DMS53 treated with DMSO at 0.1 percent for 48 hours (cell line): Measurements from ENCODE around the gene TANC2.
"Not testable (repeated sequence)": the region's sequence is repeated elsewhere in the genome, so short reads cannot be mapped to it uniquely, and the experiment has no call there.

Source experiments
- DNase-seq: peaks from one replicate; lab custom pipeline; 2025; ENCODE audit not compliant: unreplicated experiment; lab: John Stamatoyannopoulos, UW

The TANC2 gene

GRCh38 chr17:62963296-62963695 lies 2.7 kb upstream of the TANC2 start:
- DNase-seq, result no peak

- no peak for DNase-seq
Observed at GRCh38 chr17:62964506-62964905, 1.5 kb upstream of the TANC2 start.

- no peak for DNase-seq
Observed at GRCh38 chr17:62965174-62965685, 805 bp upstream of the TANC2 start.

- DNase-seq, result peak; percentile 0
Observed at GRCh38 chr17:62966426-62967204, 580 bp downstream of the TANC2 start.

- DNase-seq, result no peak
Observed at GRCh38 chr17:62967205-62967529, 1.1 kb downstream of the TANC2 start.

- peak; percentile 89 for DNase-seq
Observed at GRCh38 chr17:62968445-62968923, 2.4 kb downstream of the TANC2 start.

- no peak for DNase-seq
Observed at GRCh38 chr17:62970610-62971009, 4.6 kb downstream of the TANC2 start.

- DNase-seq, result no peak
Observed at GRCh38 chr17:62971853-62972252, 5.8 kb downstream of the TANC2 start.

GRCh38 chr17:62974788-62975187 lies 8.8 kb downstream of the TANC2 start:
- DNase-seq, result no peak

GRCh38 chr17:62975206-62975605 lies 9.2 kb downstream of the TANC2 start:
- DNase-seq, result no peak

- not testable (repeated sequence) for DNase-seq
Observed at GRCh38 chr17:62976643-62977231, 10.7 kb downstream of the TANC2 start.

GRCh38 chr17:62980842-62981241 lies 14.8 kb downstream of the TANC2 start:
- no peak for DNase-seq

- DNase-seq, result no peak
Observed at GRCh38 chr17:62981933-62982332, 15.9 kb downstream of the TANC2 start.

GRCh38 chr17:62984801-62985200 lies 18.8 kb downstream of the TANC2 start:
- DNase-seq, result no peak

- no peak for DNase-seq
Observed at GRCh38 chr17:62986549-62986948, 20.5 kb downstream of the TANC2 start.

- no peak for DNase-seq
Observed at GRCh38 chr17:62987136-62987535, 21.1 kb downstream of the TANC2 start.

- no peak for DNase-seq
Observed at GRCh38 chr17:62989501-62989900, 23.5 kb downstream of the TANC2 start.

GRCh38 chr17:62994931-62995330 lies 28.9 kb downstream of the TANC2 start:
- no peak for DNase-seq

- no peak for DNase-seq
Observed at GRCh38 chr17:62995377-62995885, 29.4 kb downstream of the TANC2 start.

- no peak for DNase-seq
Observed at GRCh38 chr17:62996221-62996620, 30.2 kb downstream of the TANC2 start.

- no peak for DNase-seq
Observed at GRCh38 chr17:62998166-62998565, 32.1 kb downstream of the TANC2 start.

GRCh38 chr17:62998665-62999393 lies 32.8 kb downstream of the TANC2 start:
- no peak for DNase-seq
